Endothelial cell of umbilical vein (primary cell): Measurements from ENCODE around the gene RTCA. TPM values are rescaled to one million over a fixed set of nuclear protein-coding genes. Genes with fewer than 3 reads are reported as not detected.

Source experiments
- BruUV-seq: library from RNA; stranded (reverse); fragments of 400-500 nt; replicated peaks from 2 replicates; lab custom pipeline; 2021; lab: Mats Ljungman, UMichigan
- CTCF ChIA-PET: fragments of 300-600, 350-600 bp; sonication (Branson Sonifier 250); formaldehyde crosslinking; loops from one replicate; lab custom pipeline; 2021; ENCODE audit warnings: antibody characterized with exemption, inconsistent platforms; lab: Charles Lee
- POLR2A ChIA-PET: fragments of 300-600, 350-600 bp; sonication (Branson Sonifier 250); formaldehyde crosslinking; loops from one replicate; lab custom pipeline; 2021; ENCODE audit warnings: antibody characterized with exemption, inconsistent platforms; lab: Charles Lee
- DNase-seq: peaks from one replicate; pipeline ENCODE4 v3.0.0-alpha.2; 2011; ENCODE audit warnings: low read depth, low spot score
- FAIRE-seq: peaks from 2 replicates; lab custom pipeline; 2011; peaks lifted over from hg19 to GRCh38; lab: Jason Lieb, UNC
- H2AFZ ChIP-seq: 2 replicates; pipeline ENCODE4 v1.6.0; 2012; ENCODE audit warnings: low read depth, low read length, control low read depth, inconsistent platforms
- H3K27ac ChIP-seq: 2 replicates; pipeline ENCODE4 v1.5.1; 2011; ENCODE audit warnings: low read depth, mild to moderate bottlenecking, control low read depth, low read length, moderate library complexity; ENCODE audit not compliant: insufficient read depth
- H3K27me3 ChIP-seq, 2 experiments: 2 replicates each; pipeline versions ENCODE4 v1.6.0 to v1.6.1; 2011; ENCODE audit warnings: low read length in 2 of 2, mixed read lengths in 1 of 2; ENCODE audit not compliant: control insufficient read depth in 2 of 2, insufficient read depth in 2 of 2
- H3K36me3 ChIP-seq, 2 experiments: 2 replicates in 1 of 2; 3 replicates in 1 of 2; pipeline ENCODE4 v1.5.1; 2011; ENCODE audit warnings: low read length in 2 of 2, mild to moderate bottlenecking in 1 of 2, moderate library complexity in 1 of 2; ENCODE audit not compliant: control insufficient read depth in 2 of 2, insufficient read depth in 2 of 2; ENCODE audit errors: extremely low read depth in 1 of 2
- H3K4me1 ChIP-seq: 3 replicates; pipeline ENCODE4 v1.5.1; 2011; ENCODE audit warnings: mild to moderate bottlenecking, low read length; ENCODE audit not compliant: control insufficient read depth, insufficient read depth; ENCODE audit errors: extremely low read depth
- H3K4me2 ChIP-seq: 2 replicates; pipeline ENCODE4 v1.6.1; 2011; ENCODE audit warnings: low read length, control low read depth, mixed read lengths; ENCODE audit not compliant: insufficient read depth
- H3K4me3 ChIP-seq, 3 experiments: fragments of 200-600 bp in 1 of 3; sonication (generic), shearing (Covaris generic) in 1 of 3; replicated peaks in 1 of 3; 2 replicates each; pipeline ENCODE4 v1.5.1; 2011 to 2016; ENCODE audit warnings: control low read depth in 3 of 3, low read length in 3 of 3, mild to moderate bottlenecking in 2 of 3, inconsistent platforms in 1 of 3, low read depth in 1 of 3, moderate library complexity in 1 of 3; ENCODE audit not compliant: insufficient read depth in 1 of 3
- H3K79me2 ChIP-seq: 2 replicates; pipeline ENCODE4 v1.6.0; 2012; ENCODE audit warnings: low read length, inconsistent platforms; ENCODE audit not compliant: control insufficient read depth, insufficient read depth
- H3K9ac ChIP-seq: replicated peaks from 2 replicates; pipeline ENCODE3; 2011; ENCODE audit warnings: low read length, control low read depth; ENCODE audit not compliant: insufficient read depth; ENCODE audit errors: extremely low read depth
- H3K9me1 ChIP-seq: replicated peaks from 3 replicates; pipeline ENCODE4 v1.6.0; 2011; ENCODE audit warnings: mild to moderate bottlenecking, low read length; ENCODE audit not compliant: control insufficient read depth, insufficient read depth; ENCODE audit errors: extremely low read depth
- H3K9me3 ChIP-seq: replicated peaks from 2 replicates; pipeline ENCODE4 v1.5.1; 2012; ENCODE audit warnings: low read length, inconsistent platforms; ENCODE audit not compliant: control insufficient read depth, insufficient read depth
- H4K20me1 ChIP-seq: replicated peaks from 2 replicates; pipeline ENCODE3; 2011; ENCODE audit warnings: mild to moderate bottlenecking, low read length; ENCODE audit not compliant: control insufficient read depth, insufficient read depth; ENCODE audit errors: extremely low read depth
- CTCF ChIP-seq, 2 donors: IDR thresholded peaks; 1 replicate in 1 of 2; 2 replicates in 1 of 2; pipeline ENCODE4 v1.5.1; 2011; ENCODE audit warnings: low read length in 2 of 2, mild to moderate bottlenecking in 2 of 2, moderate library complexity in 2 of 2, control low read depth in 1 of 2, inconsistent platforms in 1 of 2, low read depth in 1 of 2; ENCODE audit not compliant: insufficient read depth in 1 of 2; ENCODE audit errors: extremely low read depth in 1 of 2
- EZH2 ChIP-seq: IDR thresholded peaks from 2 replicates; pipeline ENCODE4 v1.6.1; 2012; ENCODE audit warnings: borderline replicate concordance, low read depth, mild to moderate bottlenecking, moderate library complexity, low read length, inconsistent platforms; ENCODE audit not compliant: severe bottlenecking
- FOS ChIP-seq: IDR thresholded peaks from 2 replicates; pipeline ENCODE4 v1.6.1; 2011; ENCODE audit warnings: mild to moderate bottlenecking, low read length, moderate library complexity, borderline replicate concordance; ENCODE audit not compliant: insufficient read depth
- GATA2 ChIP-seq: IDR thresholded peaks from 2 replicates; pipeline ENCODE4 v1.7.0; 2011; ENCODE audit warnings: low read depth, mild to moderate bottlenecking, moderate library complexity, mixed read lengths, low read length; ENCODE audit not compliant: insufficient read length, insufficient read depth
- JUN ChIP-seq: IDR thresholded peaks from 2 replicates; pipeline ENCODE4 v1.6.1; 2011; ENCODE audit warnings: borderline replicate concordance, low read depth; ENCODE audit not compliant: insufficient read length, insufficient read depth
- MAX ChIP-seq: IDR thresholded peaks from 2 replicates; pipeline ENCODE4 v1.6.1; 2011; ENCODE audit not compliant: insufficient read depth, insufficient read length
- MYC ChIP-seq: IDR thresholded peaks from one replicate; pipeline ENCODE4 v1.6.1; 2011; ENCODE audit warnings: mild to moderate bottlenecking, low read depth, low read length
- POLR2A ChIP-seq: IDR thresholded peaks from 2 replicates; pipeline ENCODE4 v1.6.1; 2012; ENCODE audit warnings: low read depth, mild to moderate bottlenecking, control low read depth, low read length
- POLR2AphosphoS5 ChIP-seq: IDR thresholded peaks from 2 replicates; pipeline ENCODE4 v1.6.1; 2012; ENCODE audit warnings: low read depth, mild to moderate bottlenecking, control low read depth, low read length, moderate library complexity; ENCODE audit not compliant: insufficient read depth
- dilution Hi-C: fragments of 300-500 bp; cut with MboI; formaldehyde crosslinking; loops from one replicate; pipeline ENCODE4 v1.15.0; 2019; ENCODE audit warnings: low sequenced_read_pairs; ENCODE audit not compliant: extremely low pct_ligation_motif_present
- intact Hi-C: fragments of 100-400 bp; cut with micrococcal nuclease; formaldehyde crosslinking; loops from one replicate; pipeline ENCODE4 v1.10.0; 2022
- polyA plus RNA-seq, 4 experiments: library from polyadenylated mRNA; depleted of rRNA in 3 of 4; stranded (reverse) in 3 of 4; unstranded in 1 of 4; fragments of >200 nt; gene quantifications; 2 replicates each; pipeline versions ENCODE4 v1.2.1 to v1.2.3, GENCODE V29; 2011 to 2012; ENCODE audit warnings: missing spikeins in 1 of 4
- total RNA-seq: library from RNA; stranded (reverse); gene quantifications from 2 replicates; pipeline ENCODE4 v1.2.3, GENCODE V29; 2021

The RTCA gene
- total and polyA plus RNA-seq, 2 donors (not counting 3 experiments of a cell fraction or from before 2014, with no cell fraction given) = 20.3 to 46.6 TPM

- Histone ChIP-seq H3K27me3 (no peaks in the 10 kb centered on the region), H2AFZ (no peak overlapping the region), H3K36me3 (no peaks in the 10 kb centered on the region), H3K27ac (no peak overlapping the region), H3K9me1 (no peaks in the 10 kb centered on the region), H3K4me2 (no peak overlapping the region), H3K9ac (no peak overlapping the region), H3K4me3 (no peak overlapping the region), H3K9me3 (no peaks in the 10 kb centered on the region), H3K79me2 (no peaks in the 10 kb centered on the region), H3K4me1 (peaks cover 8% of the 10 kb centered on the region), H4K20me1 (no peaks in the 10 kb centered on the region)
- dilution Hi-C loops = no loop called here
- CTCF ChIA-PET = no interaction called here
- intact Hi-C loops = no loop called here
- no TSS peak for BruUV-seq
- no peak for FAIRE-seq
- POLR2A ChIA-PET = no interaction called here
- no peak for DNase-seq
- TF ChIP-seq JUN (no peak), POLR2A (no peak), MYC (no peak), POLR2AphosphoS5 (no peak), MAX (no peak), CTCF (IDR thresholded peaks at IDR 0.05; ENCODE audit: extremely low read depth in 1 of 2, insufficient read depth in 1 of 2, low read depth in 1 of 2, low read length in 2 of 2) (no peak), EZH2 (no peak), GATA2 (no peak), FOS (no peak)
Observed at GRCh38 chr1:100304227-100304626, 38.2 kb downstream of the RTCA start.
